Osteoblast (primary cell): ENCODE data around the gene CABLES1. TPM values are rescaled to one million over a fixed set of nuclear protein-coding genes. Genes with fewer than 3 reads are reported as not detected.
A peak's percentile ranks its signal among the peaks of the same experiment; 100 is the strongest.

Source experiments
- DNase-seq: peaks from one replicate; pipeline ENCODE4 v3.0.0; 2011; ENCODE audit warnings: low spot score, mixed read lengths; ENCODE audit not compliant: insufficient read length; ENCODE audit errors: missing footprints
- H2AFZ ChIP-seq: 2 replicates; pipeline ENCODE4 v1.6.0; 2011; ENCODE audit warnings: mild to moderate bottlenecking, low read length
- H3K27ac ChIP-seq: 2 replicates; pipeline ENCODE4 v1.5.1; 2011; ENCODE audit warnings: mild to moderate bottlenecking, low read depth, low read length, moderate library complexity
- H3K27me3 ChIP-seq: 2 replicates; pipeline ENCODE4 v1.6.0; 2012; ENCODE audit warnings: mild to moderate bottlenecking, control low read depth, inconsistent platforms, low read length, moderate library complexity; ENCODE audit not compliant: insufficient read depth
- H3K36me3 ChIP-seq: 2 replicates; pipeline ENCODE4 v1.5.1; 2011; ENCODE audit warnings: mild to moderate bottlenecking, low read length, control low read depth, moderate library complexity; ENCODE audit not compliant: insufficient read depth
- H3K4me1 ChIP-seq: 2 replicates; pipeline ENCODE4 v1.5.1; 2011; ENCODE audit warnings: mild to moderate bottlenecking, low read length, control low read depth, moderate library complexity; ENCODE audit not compliant: insufficient read depth
- H3K4me2 ChIP-seq: 2 replicates; pipeline ENCODE4 v1.6.0; 2011; ENCODE audit warnings: mild to moderate bottlenecking, low read length; ENCODE audit not compliant: insufficient read depth
- H3K4me3 ChIP-seq: fragments of 200-600 bp; sonication (generic); 3 replicates; pipeline ENCODE4 v1.5.1; 2012; ENCODE audit warnings: mild to moderate bottlenecking, low read length, inconsistent platforms; ENCODE audit not compliant: insufficient read depth
- H3K79me2 ChIP-seq: 2 replicates; pipeline ENCODE4 v1.6.0; 2012; ENCODE audit warnings: mild to moderate bottlenecking, low read length, control low read depth, inconsistent platforms; ENCODE audit not compliant: insufficient read depth
- H3K9me3 ChIP-seq: 2 replicates; pipeline ENCODE4 v1.5.1; 2011; ENCODE audit warnings: low read depth, low read length, control low read depth
- H4K20me1 ChIP-seq: 2 replicates; pipeline ENCODE4 v1.6.0; 2012; ENCODE audit warnings: mild to moderate bottlenecking, low read length, control low read depth; ENCODE audit not compliant: insufficient read depth
- total RNA-seq: library from RNA; depleted of rRNA; stranded (reverse); fragments of >200 nt; gene quantifications from 2 replicates; pipeline ENCODE4 v1.2.3, GENCODE V29; 2012
- TF ChIP-seq, protein P1 (sequence below): IDR thresholded peaks from 2 replicates; pipeline ENCODE4 v1.5.1; 2011; ENCODE audit warnings: mild to moderate bottlenecking, low read depth, low read length, moderate library complexity; ENCODE audit errors: extremely low read depth

Gene CABLES1
- total RNA-seq, 1 donor = 13.0 TPM

DNA sequence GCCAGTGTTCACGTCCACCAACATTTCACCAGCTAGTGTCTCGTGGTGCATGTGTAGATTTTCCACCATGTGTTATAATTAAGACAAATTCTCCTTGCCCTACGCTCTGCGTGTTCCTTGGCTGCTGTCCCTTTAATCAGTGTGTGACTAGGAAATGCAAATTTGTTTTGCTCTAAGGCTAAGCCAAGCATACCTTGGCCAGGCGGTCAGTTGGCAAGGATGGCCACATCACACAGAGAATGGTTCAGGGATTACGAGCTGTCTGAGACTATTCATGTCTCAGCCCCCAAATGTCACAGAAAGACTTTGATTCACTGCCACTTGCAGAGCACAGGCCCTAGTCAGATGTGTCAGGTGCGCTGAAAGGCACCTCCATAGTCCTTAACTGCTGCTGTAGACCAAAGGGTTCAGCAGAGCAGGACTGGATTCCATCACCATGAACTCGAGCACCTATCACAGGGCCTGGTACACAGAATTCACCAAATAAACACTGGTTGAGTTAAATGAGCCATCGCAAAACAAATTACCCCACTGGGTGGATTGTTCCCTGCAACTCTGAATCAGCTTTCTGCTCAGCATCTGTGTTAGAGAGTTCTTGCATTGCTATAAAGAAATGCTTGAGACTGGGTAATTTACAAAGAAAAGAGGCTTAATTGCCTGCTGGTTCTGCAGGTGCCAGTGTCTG lies 128.4 kb downstream of the CABLES1 start:
- Histone ChIP-seq H3K4me3 (no peak overlapping the region), H3K36me3 (no peaks in the 10 kb centered on the region), H3K4me2 (no peak overlapping the region), H2AFZ (no peak overlapping the region), H3K9me3 (no peaks in the 10 kb centered on the region), H3K4me1 (peaks cover 23% of the 10 kb centered on the region), H3K27me3 (no peaks in the 10 kb centered on the region), H3K79me2 (no peaks in the 10 kb centered on the region), H4K20me1 (no peaks in the 10 kb centered on the region), H3K27ac (no peak overlapping the region)
- TF ChIP-seq, protein P1, sequence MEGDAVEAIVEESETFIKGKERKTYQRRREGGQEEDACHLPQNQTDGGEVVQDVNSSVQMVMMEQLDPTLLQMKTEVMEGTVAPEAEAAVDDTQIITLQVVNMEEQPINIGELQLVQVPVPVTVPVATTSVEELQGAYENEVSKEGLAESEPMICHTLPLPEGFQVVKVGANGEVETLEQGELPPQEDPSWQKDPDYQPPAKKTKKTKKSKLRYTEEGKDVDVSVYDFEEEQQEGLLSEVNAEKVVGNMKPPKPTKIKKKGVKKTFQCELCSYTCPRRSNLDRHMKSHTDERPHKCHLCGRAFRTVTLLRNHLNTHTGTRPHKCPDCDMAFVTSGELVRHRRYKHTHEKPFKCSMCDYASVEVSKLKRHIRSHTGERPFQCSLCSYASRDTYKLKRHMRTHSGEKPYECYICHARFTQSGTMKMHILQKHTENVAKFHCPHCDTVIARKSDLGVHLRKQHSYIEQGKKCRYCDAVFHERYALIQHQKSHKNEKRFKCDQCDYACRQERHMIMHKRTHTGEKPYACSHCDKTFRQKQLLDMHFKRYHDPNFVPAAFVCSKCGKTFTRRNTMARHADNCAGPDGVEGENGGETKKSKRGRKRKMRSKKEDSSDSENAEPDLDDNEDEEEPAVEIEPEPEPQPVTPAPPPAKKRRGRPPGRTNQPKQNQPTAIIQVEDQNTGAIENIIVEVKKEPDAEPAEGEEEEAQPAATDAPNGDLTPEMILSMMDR = no peak
- peak; percentile 53 for DNase-seq

- Histone ChIP-seq H4K20me1 (no peaks in the 10 kb centered on the region), H3K4me3 (no peak overlapping the region), H3K36me3 (no peaks in the 10 kb centered on the region), H3K4me1 (peaks cover 2% of the 10 kb centered on the region), H3K9me3 (peaks cover 3% of the 10 kb centered on the region), H2AFZ (no peak overlapping the region), H3K79me2 (no peaks in the 10 kb centered on the region), H3K4me2 (no peak overlapping the region), H3K27ac (no peak overlapping the region), H3K27me3 (no peaks in the 10 kb centered on the region)
- no peak for DNase-seq
- TF ChIP-seq, protein P1 = no peak
Observed at GRCh38 chr18:23265682-23266399, 130.6 kb downstream of the CABLES1 start.

DNA sequence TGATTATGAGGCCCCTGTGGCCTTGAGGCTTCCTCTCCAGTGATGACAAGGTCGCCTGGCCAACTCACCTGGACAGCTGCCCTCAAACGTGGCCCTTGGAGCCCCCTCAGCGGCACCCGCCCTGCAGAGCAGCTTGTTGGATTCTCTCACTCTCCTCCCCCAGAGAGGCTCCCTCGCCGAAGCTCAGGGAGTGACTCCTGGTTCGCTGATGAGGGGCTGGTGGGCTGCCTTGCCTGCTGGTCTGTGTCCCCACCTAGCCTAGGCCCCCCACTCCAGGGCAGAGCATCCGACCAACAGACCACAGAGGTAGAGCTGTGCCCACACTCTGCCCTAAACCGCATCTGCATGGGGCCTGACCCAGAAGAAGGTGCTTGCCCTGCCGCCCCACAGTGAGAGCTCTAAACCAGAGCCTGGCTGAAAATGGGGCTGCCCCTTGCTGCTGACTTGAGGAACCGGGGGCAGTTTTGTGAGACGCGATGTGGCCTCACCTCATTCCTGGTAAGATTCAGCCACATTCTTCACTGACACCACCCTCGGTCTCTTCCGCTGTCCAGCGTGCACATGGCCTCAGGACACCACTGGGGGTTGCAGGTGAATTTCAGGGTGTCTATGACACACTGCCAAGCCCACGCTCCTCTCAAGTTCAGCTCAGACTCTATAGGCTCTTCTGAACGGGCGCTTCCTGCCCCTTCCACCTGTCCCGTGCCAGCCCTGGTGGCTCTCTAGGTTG lies 131.6 kb downstream of the CABLES1 start:
- no peak overlapping the region for H3K4me2 ChIP-seq
- TF ChIP-seq, protein P1 = no peak
- no peaks in the 10 kb centered on the region for H4K20me1 ChIP-seq
- H3K4me1 ChIP-seq = peaks cover 4% of the 10 kb centered on the region
- no peak overlapping the region for H3K27ac ChIP-seq
- H3K79me2 ChIP-seq = no peaks in the 10 kb centered on the region
- no peaks in the 10 kb centered on the region for H3K36me3 ChIP-seq
- no peak overlapping the region for H3K4me3 ChIP-seq
- peaks cover 3% of the 10 kb centered on the region for H3K9me3 ChIP-seq
- DNase-seq = no peak
- no peaks in the 10 kb centered on the region for H3K27me3 ChIP-seq
- H2AFZ ChIP-seq = no peak overlapping the region

DNA sequence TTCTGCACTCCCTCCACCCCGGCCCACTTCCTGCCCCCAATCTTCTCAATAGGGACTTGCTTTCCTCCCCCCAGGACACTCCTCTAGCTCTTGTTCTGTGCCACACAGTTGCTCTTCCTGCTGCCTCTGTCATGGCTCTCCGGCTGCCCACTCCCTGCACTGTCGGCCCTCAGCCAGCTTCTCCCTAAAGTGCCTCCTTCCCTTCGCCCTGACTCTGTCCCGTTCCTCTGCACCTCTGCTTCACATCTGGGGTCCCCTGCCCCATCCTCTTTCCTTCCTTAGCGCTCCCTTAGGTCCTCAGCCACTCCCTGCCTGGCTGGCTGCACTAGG lies 132.1 kb downstream of the CABLES1 start:
- Histone ChIP-seq H3K27ac (no peak overlapping the region), H3K79me2 (no peaks in the 10 kb centered on the region), H2AFZ (no peak overlapping the region), H3K27me3 (no peaks in the 10 kb centered on the region), H3K9me3 (peaks cover 3% of the 10 kb centered on the region), H3K4me3 (no peak overlapping the region), H3K4me1 (peaks cover 4% of the 10 kb centered on the region), H3K4me2 (no peak overlapping the region), H3K36me3 (no peaks in the 10 kb centered on the region), H4K20me1 (no peaks in the 10 kb centered on the region)
- no peak for DNase-seq
- TF ChIP-seq, protein P1 = no peak
